GM13976 (cell line): ENCODE results near the gene SPPL3.

ENCODE experiments used
- DNase-seq: peaks from one replicate; pipeline ENCODE4 v3.0.0; 2012; ENCODE audit warnings: low spot score
- CTCF ChIP-seq: IDR thresholded peaks from 2 replicates; pipeline ENCODE4 v1.5.1; 2012; ENCODE audit warnings: borderline replicate concordance, mild to moderate bottlenecking; ENCODE audit not compliant: insufficient read depth; ENCODE audit errors: extremely low read depth, missing control alignments, control extremely low read depth
- in situ Hi-C: fragments of 300-500 bp; cut with MboI; formaldehyde crosslinking; loops from one replicate; pipeline ENCODE4 v1.12.0; 2022; ENCODE audit warnings: low sequenced_read_pairs, mixed read lengths, inconsistent platforms; ENCODE audit not compliant: unreplicated experiment

Gene SPPL3

GRCh38 chr12:120835304-120835612 lies 68.9 kb downstream of the SPPL3 start:
- no peak for DNase-seq
- no peak for TF ChIP-seq CTCF
- in situ Hi-C loops, result no loop called here

DNA sequence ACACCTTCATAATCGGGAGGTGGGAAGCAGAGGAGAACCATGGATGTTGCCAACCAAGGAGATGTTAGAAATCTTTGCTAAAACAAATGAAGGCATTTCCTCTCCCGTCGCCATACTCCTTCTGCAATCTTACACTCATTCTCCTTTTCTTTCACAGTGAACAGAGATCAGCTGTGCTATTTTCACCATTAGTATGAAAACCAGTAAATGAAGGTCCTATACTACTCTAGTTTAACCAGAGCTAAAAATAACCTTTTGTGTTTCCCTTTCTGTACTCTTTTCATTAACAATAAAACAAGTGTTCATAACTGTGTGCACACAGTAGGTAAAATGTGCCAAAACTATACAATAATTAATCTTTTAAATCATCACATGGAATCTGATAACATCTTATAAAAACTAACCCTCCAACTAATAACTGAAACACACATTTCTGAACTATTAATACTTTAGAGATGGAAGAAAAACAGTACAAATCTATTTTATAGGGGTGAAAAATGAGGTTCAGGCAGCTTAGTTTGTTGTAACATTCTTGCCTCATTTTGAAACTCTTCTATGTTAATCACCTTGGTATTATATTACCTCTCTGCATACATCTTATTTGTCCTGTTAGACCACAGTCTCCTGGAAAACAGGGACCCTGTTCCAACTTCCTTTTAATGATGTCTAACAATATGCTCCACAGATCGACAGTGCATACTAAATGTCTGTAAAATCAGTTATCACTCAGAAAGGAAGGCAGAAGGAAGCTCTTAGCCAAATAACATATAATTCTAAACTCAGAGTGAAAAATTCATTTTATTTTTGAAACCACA lies 69.5 kb downstream of the SPPL3 start:
- DNase-seq, result no peak
- no peak for TF ChIP-seq CTCF
- in situ Hi-C loops, result no loop called here

DNA sequence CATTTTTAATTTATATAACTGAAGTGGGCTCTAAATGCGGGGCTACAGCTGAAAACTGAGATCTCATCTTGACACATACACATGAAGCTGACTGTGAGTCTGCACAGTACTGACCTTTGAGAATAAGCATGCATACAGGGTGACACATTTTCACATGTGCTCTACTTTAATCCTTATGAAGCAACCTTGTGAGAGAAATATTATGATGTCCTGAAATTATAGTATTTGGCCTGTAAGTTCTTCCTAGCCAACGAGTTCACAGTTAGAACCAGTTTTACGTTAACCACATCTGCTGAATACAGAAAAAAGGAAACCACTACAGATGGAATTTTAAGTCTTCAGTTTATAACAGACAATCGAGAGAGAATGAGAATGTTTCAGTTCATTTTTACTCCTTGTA lies 70.3 kb downstream of the SPPL3 start:
- TF ChIP-seq CTCF, result no peak
- in situ Hi-C loops, result no loop called here
- no peak for DNase-seq

GRCh38 chr12:120832737-120833136 lies 71.4 kb downstream of the SPPL3 start:
- in situ Hi-C loops, result no loop called here
- TF ChIP-seq CTCF, result no peak
- DNase-seq, result no peak

DNA sequence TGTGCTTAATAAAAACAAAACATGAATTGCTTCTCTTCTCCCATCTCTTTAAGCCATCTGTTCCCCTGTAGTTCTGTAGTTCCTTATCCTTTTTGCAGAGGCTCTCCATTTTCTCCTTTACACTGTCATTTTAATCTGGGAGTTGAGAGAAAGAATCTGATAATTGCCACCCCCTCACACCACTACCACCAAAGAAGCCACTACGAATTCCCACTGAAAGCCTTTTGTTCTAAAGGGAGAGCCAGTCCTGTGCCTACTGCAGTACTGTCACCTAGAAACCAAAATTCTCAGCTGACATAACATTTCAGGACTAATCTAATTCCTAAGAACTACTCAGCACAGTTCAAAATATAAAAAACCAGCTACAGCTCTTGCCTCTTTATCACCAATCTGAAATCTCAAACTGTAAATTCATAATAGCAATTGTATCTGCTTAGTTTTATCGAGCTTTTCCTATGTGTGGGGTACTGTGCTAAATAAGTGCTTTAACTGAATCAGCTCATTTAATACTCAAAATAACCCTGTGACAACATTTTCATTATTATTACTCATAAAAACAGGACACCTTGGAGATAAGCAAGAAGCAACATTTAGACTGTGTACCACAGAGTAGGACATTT lies 72.4 kb downstream of the SPPL3 start:
- in situ Hi-C loops, result no loop called here
- no peak for TF ChIP-seq CTCF
- no peak for DNase-seq

GRCh38 chr12:120830966-120831365 lies 73.2 kb downstream of the SPPL3 start:
- in situ Hi-C loops, result no loop called here
- no peak for TF ChIP-seq CTCF
- no peak for DNase-seq
